ENCODE data around the gene TOP2A. TPM values are rescaled to one million over a fixed set of nuclear protein-coding genes. Genes with fewer than 3 reads are reported as not detected.

Gene TOP2A
- total and polyA plus RNA-seq, 10 donors, result 5.5 to 37.5 (median 13.5) TPM

DNA sequence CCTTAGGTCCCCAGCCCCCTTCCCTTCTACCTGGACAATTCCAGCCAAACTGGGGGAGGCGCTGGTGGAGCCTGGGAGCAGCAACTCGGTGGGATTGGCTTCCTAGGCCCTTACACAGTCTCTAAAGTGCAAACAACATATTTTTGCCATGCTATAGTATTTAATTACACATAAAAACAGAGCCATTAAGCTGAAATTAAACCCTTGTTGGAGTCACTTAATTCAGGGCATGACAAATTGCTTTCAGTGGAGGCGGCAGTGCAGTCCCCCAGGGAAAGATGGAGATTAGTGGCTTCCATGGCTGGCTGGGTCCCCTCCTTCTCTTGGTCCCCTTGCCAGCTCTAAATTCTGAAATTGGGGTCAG lies 42.9 kb upstream of the TOP2A start:
- no peak overlapping the region for H3K4me3 ChIP-seq
- intact Hi-C loops (cut with DNase I; ENCODE audit: low total_unique reads), result no loop called here
- peaks cover 0 to 34% (median 16%) of the 10 kb centered on the region in 6 donors for H3K36me3 ChIP-seq
- no peak for TF ChIP-seq POLR2A (IDR thresholded peaks at IDR 0.05)
- TF ChIP-seq, protein P1, sequence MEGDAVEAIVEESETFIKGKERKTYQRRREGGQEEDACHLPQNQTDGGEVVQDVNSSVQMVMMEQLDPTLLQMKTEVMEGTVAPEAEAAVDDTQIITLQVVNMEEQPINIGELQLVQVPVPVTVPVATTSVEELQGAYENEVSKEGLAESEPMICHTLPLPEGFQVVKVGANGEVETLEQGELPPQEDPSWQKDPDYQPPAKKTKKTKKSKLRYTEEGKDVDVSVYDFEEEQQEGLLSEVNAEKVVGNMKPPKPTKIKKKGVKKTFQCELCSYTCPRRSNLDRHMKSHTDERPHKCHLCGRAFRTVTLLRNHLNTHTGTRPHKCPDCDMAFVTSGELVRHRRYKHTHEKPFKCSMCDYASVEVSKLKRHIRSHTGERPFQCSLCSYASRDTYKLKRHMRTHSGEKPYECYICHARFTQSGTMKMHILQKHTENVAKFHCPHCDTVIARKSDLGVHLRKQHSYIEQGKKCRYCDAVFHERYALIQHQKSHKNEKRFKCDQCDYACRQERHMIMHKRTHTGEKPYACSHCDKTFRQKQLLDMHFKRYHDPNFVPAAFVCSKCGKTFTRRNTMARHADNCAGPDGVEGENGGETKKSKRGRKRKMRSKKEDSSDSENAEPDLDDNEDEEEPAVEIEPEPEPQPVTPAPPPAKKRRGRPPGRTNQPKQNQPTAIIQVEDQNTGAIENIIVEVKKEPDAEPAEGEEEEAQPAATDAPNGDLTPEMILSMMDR (IDR thresholded peaks at IDR 0.05 in 8 of 11, conservative IDR thresholded peaks at IDR 0.05 in 3 of 11), result no peak
- TF ChIP-seq POLR2AphosphoS5 (IDR thresholded peaks at IDR 0.05), result no peak
- peaks cover 0 to 72% (median 36%) of the 10 kb centered on the region in 6 donors for H3K4me1 ChIP-seq
- H3K27me3 ChIP-seq (replicated peaks in 1 of 7), result no peaks in the 10 kb centered on the region
- no peaks in the 10 kb centered on the region for H3K9me3 ChIP-seq
- 56 to 79% (median 76%) methylated on average over 3 of the region's 3 CpGs for WGBS, 5 donors
- DNase-seq, result no peak
- peak overlapping the region in 5 of 8 donors; percentile 9 to 67 (median 38) for H3K27ac ChIP-seq

DNA sequence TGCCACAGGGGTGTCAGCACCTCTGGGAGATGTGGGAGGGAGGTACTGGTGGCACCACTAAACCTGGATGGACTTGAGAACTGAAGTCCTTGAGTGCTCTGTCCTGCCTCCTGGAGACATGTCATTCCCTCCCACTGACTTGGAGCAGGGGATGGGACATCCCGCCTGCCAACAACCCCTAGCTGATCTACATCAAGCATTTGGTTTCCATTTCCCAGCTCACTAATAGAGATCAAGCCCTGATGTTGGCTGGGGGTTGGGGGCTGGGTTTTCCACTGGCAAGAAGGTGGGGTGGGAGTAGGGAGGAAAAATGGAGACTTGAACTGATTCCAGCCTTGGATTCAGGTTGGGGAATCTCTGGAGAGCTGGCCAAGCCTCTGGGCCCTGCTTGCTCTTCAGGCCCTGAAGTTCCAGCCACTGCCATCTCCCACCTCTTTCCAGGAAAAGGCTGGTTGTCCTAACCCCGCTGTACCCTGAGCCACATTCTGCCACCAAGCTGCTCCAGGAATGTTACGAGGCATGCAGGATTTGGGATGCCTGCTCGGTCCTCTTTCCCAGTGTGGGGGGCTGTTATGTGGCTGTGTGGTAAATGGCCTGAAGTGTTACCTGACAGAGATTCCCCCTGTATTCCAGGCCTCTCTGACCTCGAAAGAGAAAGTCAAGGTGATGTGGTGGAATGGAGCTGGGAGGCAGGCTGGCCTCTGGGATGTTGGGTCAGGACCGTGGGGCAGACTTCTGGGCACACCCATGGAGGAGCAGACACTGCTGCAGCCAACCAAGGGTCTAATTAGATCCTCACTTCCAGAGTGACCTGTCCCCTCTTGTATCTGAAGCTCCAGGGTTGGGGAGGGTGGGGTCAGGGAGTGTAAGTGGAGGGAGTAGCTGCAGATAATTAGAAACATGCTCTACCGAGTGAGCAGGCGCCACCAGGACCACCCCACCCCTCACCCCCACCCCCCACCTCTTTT lies 42.2 kb upstream of the TOP2A start:
- Histone ChIP-seq H3K27ac (peak overlapping the region in 5 of 8 donors; percentile 9 to 67 (median 49)), H3K4me1 (peaks cover 0 to 75% (median 36%) of the 10 kb centered on the region in 6 donors), H3K9me3 (no peaks in the 10 kb centered on the region), H3K27me3 (replicated peaks in 1 of 7) (no peaks in the 10 kb centered on the region), H3K36me3 (peaks cover 0 to 41% (median 19%) of the 10 kb centered on the region in 6 donors), H3K4me3 (no peak overlapping the region)
- DNase-seq, result no peak
- WGBS, 5 donors, result 64 to 74% (median 71%) methylated on average over 8 of the region's 8 CpGs
- intact Hi-C loops (cut with DNase I; ENCODE audit: low total_unique reads), result no loop called here
- TF ChIP-seq POLR2AphosphoS5 (IDR thresholded peaks at IDR 0.05) (peak in 2 of 3 donors; percentile 28 to 54), POLR2A (IDR thresholded peaks at IDR 0.05) (no peak)

GRCh38 chr17:40458851-40459482 lies 41.3 kb upstream of the TOP2A start:
- peaks cover 0 to 51% (median 24%) of the 10 kb centered on the region in 6 donors for H3K36me3 ChIP-seq
- DNase-seq, result no peak
- peak overlapping the region in 5 of 8 donors; percentile 9 to 67 (median 51) for H3K27ac ChIP-seq
- H3K9me3 ChIP-seq, result no peaks in the 10 kb centered on the region
- no peak overlapping the region for H3K4me3 ChIP-seq
- H3K4me1 ChIP-seq, result peaks cover 0 to 84% (median 36%) of the 10 kb centered on the region in 6 donors
- 80 to 93% (median 87%) methylated on average over 12 of the region's 12 CpGs for WGBS, 5 donors
- no peaks in the 10 kb centered on the region for H3K27me3 ChIP-seq (replicated peaks in 1 of 7)
- peak in 1 of 3 donors; percentile 30 for TF ChIP-seq POLR2AphosphoS5 (IDR thresholded peaks at IDR 0.05)
- TF ChIP-seq POLR2A (IDR thresholded peaks at IDR 0.05), result no peak
- intact Hi-C loops (cut with DNase I; ENCODE audit: low total_unique reads), result no loop called here

GRCh38 chr17:40457964-40458791 lies 40.5 kb upstream of the TOP2A start:
- no peaks in the 10 kb centered on the region for H3K27me3 ChIP-seq (replicated peaks in 1 of 7)
- no peak for DNase-seq
- peaks cover 0 to 92% (median 36%) of the 10 kb centered on the region in 6 donors for H3K4me1 ChIP-seq
- peaks cover 0 to 58% (median 32%) of the 10 kb centered on the region in 6 donors for H3K36me3 ChIP-seq
- intact Hi-C loops (cut with DNase I; ENCODE audit: low total_unique reads), result no loop called here
- H3K27ac ChIP-seq, result peak overlapping the region in 5 of 8 donors; percentile 3 to 67 (median 44)
- TF ChIP-seq, protein P1 (IDR thresholded peaks at IDR 0.05 in 8 of 11, conservative IDR thresholded peaks at IDR 0.05 in 3 of 11), result no peak
- TF ChIP-seq POLR2AphosphoS5 (IDR thresholded peaks at IDR 0.05) (peak; percentile 5 to 54 (median 53)), POLR2A (IDR thresholded peaks at IDR 0.05) (no peak)
- no peak overlapping the region for H3K4me3 ChIP-seq
- WGBS, 5 donors, result 64 to 80% (median 75%) methylated on average over 7 to 16 of the region's 16 CpGs
- no peaks in the 10 kb centered on the region for H3K9me3 ChIP-seq
